Myocyte (in vitro differentiated cells): Measurements from ENCODE around the gene TEX2. TPM values are rescaled to one million over a fixed set of nuclear protein-coding genes. Genes with fewer than 3 reads are reported as not detected.
"Not testable (repeated sequence)": the region's sequence is repeated elsewhere in the genome, so short reads cannot be mapped to it uniquely, and the experiment has no call there.

Experiments
- DNase-seq: peaks from one replicate; pipeline ENCODE4 v3.0.0-alpha.2; 2012; ENCODE audit warnings: low read depth
- total RNA-seq: library from RNA; depleted of rRNA; stranded (reverse); fragments of >200 nt; gene quantifications from 2 replicates; pipeline ENCODE4 v1.2.3, GENCODE V29; 2014

Gene TEX2
- total RNA-seq, 1 donor from 2014 or later = 77.4 TPM

- DNase-seq = not testable (repeated sequence)
Observed at GRCh38 chr17:64238449-64238848, 24.6 kb downstream of the TEX2 start.

GRCh38 chr17:64236827-64237403 lies 26.1 kb downstream of the TEX2 start:
- DNase-seq = no peak

- DNase-seq = no peak
Observed at GRCh38 chr17:64234961-64235360, 28.1 kb downstream of the TEX2 start.

- DNase-seq = no peak
Observed at GRCh38 chr17:64232466-64233262, 30.4 kb downstream of the TEX2 start.

GRCh38 chr17:64231567-64232141 lies 31.4 kb downstream of the TEX2 start:
- peak; percentile 55 for DNase-seq

- DNase-seq = peak; percentile 40
Observed at GRCh38 chr17:64230791-64231408, 32.2 kb downstream of the TEX2 start.

GRCh38 chr17:64229815-64230728 lies 33.0 kb downstream of the TEX2 start:
- no peak for DNase-seq

- no peak for DNase-seq
Observed at GRCh38 chr17:64226132-64226531, 36.9 kb downstream of the TEX2 start.

- no peak for DNase-seq
Observed at GRCh38 chr17:64225410-64225809, 37.6 kb downstream of the TEX2 start.

GRCh38 chr17:64223931-64224629 lies 39.0 kb downstream of the TEX2 start:
- no peak for DNase-seq

- no peak for DNase-seq
Observed at GRCh38 chr17:64223283-64223682, 39.8 kb downstream of the TEX2 start.

- no peak for DNase-seq
Observed at GRCh38 chr17:64221679-64222078, 41.4 kb downstream of the TEX2 start.

- DNase-seq = not testable (repeated sequence)
Observed at GRCh38 chr17:64220604-64221003, 42.5 kb downstream of the TEX2 start.

GRCh38 chr17:64219571-64219970 lies 43.5 kb downstream of the TEX2 start:
- no peak for DNase-seq

GRCh38 chr17:64218066-64218465 lies 45.0 kb downstream of the TEX2 start:
- DNase-seq = no peak

- no peak for DNase-seq
Observed at GRCh38 chr17:64217249-64217691, 45.8 kb downstream of the TEX2 start.

- no peak for DNase-seq
Observed at GRCh38 chr17:64216338-64217248, 46.5 kb downstream of the TEX2 start.

- no peak for DNase-seq
Observed at GRCh38 chr17:64216000-64216337, 47.1 kb downstream of the TEX2 start.

GRCh38 chr17:64214950-64215349 lies 48.1 kb downstream of the TEX2 start:
- no peak for DNase-seq
